ENCODE results near the gene KIF2C.

KIF2C gene

DNA sequence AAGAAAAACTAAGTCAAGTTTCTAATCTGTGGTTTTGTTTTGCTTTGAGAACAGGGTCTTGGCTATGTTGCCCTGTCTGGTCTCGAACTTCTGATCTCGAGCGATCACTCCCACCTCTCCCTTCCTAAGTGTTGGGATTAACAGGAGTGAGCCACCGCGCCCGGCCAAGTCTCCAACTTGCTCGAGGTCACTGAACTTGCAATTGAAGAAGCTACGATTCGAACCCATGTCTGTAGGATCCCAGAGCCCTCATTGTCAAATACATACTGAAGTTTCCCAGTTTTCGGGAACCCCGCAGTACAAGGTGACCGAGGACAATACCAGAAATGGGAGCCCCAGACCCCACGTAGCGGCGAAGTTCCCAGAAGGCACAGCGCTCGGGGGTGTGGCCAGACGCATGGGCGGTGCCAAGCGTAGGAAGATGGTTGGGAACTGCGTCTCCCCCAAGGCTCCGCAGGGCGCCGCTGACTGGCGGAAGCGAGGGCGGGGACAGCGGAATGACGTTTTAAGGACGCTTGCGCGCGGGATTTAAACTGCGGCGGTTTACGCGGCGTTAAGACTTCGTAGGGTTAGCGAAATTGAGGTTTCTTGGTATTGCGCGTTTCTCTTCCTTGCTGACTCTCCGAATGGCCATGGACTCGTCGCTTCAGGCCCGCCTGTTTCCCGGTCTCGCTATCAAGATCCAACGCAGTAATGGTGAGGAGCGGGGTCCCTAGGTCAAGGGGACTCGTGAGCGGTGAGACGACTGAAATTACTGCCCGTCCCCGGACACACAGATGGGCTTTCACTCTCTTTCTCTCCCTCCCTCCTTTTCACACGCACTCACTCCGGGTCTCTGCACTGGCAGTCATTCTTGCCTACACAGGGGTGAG is at the start of gene KIF2C:
Gene KIF2C, plus strand, starts transcription at position 531 of the 872 bp plus-strand sequence. Its CDS starts 96 bp downstream, at position 627.
- DNase-seq (ENCODE audit: low read depth, low spot score) = peak; percentile 78
- ChIA-PET POLR2A (no interaction called here), CTCF (interaction anchor here (0.6 to 3.3 kb wide), 3 partner anchors 8 to 12 kb away, joined by 3 to 24 read pairs (median 5); partner anchors contain the start of gene RNU5D-1)
- peak within 1 kb of the TSS; percentile 92 for H3K4me3 ChIP-seq (ENCODE audit: low read depth, low read length)
- TF ChIP-seq, protein P1, sequence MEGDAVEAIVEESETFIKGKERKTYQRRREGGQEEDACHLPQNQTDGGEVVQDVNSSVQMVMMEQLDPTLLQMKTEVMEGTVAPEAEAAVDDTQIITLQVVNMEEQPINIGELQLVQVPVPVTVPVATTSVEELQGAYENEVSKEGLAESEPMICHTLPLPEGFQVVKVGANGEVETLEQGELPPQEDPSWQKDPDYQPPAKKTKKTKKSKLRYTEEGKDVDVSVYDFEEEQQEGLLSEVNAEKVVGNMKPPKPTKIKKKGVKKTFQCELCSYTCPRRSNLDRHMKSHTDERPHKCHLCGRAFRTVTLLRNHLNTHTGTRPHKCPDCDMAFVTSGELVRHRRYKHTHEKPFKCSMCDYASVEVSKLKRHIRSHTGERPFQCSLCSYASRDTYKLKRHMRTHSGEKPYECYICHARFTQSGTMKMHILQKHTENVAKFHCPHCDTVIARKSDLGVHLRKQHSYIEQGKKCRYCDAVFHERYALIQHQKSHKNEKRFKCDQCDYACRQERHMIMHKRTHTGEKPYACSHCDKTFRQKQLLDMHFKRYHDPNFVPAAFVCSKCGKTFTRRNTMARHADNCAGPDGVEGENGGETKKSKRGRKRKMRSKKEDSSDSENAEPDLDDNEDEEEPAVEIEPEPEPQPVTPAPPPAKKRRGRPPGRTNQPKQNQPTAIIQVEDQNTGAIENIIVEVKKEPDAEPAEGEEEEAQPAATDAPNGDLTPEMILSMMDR (IDR thresholded peaks at IDR 0.05; ENCODE audit: insufficient read depth, low read length, missing control alignments) = no peak

DNA sequence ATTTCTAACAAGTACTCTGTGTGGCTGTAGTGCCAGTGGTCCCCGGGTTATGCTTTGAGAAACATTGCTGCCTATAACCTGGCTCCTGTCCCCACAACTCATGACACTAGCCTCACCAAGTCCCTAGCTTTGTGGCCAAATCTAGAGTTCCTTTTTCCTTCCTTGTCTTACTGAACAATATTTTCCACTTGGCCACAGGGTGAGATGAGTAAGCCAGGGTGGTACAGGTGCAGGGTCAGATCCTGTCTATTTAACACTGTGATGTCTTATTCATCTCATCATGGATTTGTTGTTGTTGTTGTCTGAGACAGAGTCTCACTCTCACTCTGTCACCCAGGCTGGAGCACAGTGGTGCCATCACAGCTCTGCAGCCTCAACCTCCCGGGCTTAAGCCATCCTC is 46.5 kb upstream of the KIF2C start:
- H3K4me3 ChIP-seq (ENCODE audit: low read depth, low read length) = no peak overlapping the region
- TF ChIP-seq, protein P1 (IDR thresholded peaks at IDR 0.05; ENCODE audit: insufficient read depth, low read length, missing control alignments) = no peak
- ChIA-PET CTCF (interaction anchor here (1.2 kb wide), 1 partner anchor 20 kb away, joined by 3 read pairs; no protein-coding TSS in a partner anchor), POLR2A (no interaction called here)
- DNase-seq (ENCODE audit: low read depth, low spot score) = no peak

DNA sequence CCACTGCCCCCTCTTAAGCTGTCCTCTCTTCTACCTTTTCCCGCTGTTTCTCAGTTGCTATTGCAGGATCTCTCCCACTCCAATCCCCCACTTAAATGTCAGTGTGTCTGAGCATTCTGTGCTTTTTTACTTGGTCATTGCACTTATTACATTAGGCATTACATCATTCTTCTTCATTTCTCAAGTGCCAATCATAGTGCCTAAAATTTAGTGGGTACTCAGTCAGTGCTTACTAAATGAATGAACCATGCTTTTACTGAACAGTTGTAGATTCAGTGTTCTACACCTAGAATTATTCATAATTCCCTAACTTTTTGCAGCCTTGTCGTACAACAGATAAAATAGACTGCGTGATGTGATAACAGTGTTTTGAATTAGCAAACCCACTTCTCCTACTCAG is 45.7 kb upstream of the KIF2C start:
- CTCF ChIA-PET = interaction anchor here (1.2 kb wide), 1 partner anchor 19 kb away, joined by 3 read pairs; no protein-coding TSS in a partner anchor
- H3K4me3 ChIP-seq (ENCODE audit: low read depth, low read length) = no peak overlapping the region
- TF ChIP-seq, protein P1 (IDR thresholded peaks at IDR 0.05; ENCODE audit: insufficient read depth, low read length, missing control alignments) = no peak
- POLR2A ChIA-PET = no interaction called here
- DNase-seq (ENCODE audit: low read depth, low spot score) = no peak

DNA sequence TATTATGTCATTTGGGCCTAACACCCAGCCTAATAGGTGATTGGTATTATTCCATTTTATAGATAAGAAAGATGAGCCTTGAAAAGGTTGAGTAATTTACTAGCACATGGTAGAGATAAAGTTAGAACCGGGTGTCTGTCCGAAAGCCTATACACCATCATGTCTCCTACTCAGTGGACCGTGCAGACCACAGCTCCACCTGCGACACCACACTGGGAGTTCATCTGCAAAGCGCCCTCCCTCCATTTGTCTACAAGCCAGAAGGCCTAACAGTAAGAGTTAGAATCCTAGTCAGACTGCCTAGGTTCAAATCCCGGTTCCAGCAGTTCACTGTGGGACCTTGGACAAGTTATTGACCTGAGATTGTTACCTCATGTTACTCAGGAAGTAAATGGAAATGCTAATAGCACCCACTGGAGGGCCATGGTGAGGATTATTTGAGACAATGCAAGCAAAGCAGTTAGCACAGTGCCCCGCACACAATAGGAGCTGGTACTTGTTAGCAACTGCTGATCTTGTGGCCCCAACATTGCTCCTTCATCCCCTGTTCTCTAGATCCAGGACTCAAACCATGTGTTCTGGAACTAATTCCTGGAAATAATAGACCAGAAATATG is 44.7 kb upstream of the KIF2C start:
- no peak for DNase-seq (ENCODE audit: low read depth, low spot score)
- TF ChIP-seq, protein P1 (IDR thresholded peaks at IDR 0.05; ENCODE audit: insufficient read depth, low read length, missing control alignments) = no peak
- no peak overlapping the region for H3K4me3 ChIP-seq (ENCODE audit: low read depth, low read length)
- ChIA-PET CTCF (interaction anchor here (1.0 to 1.5 kb wide), 2 partner anchors 14 to 34 kb away, joined by 3 to 5 read pairs; no protein-coding TSS in a partner anchor), POLR2A (no interaction called here)

DNA sequence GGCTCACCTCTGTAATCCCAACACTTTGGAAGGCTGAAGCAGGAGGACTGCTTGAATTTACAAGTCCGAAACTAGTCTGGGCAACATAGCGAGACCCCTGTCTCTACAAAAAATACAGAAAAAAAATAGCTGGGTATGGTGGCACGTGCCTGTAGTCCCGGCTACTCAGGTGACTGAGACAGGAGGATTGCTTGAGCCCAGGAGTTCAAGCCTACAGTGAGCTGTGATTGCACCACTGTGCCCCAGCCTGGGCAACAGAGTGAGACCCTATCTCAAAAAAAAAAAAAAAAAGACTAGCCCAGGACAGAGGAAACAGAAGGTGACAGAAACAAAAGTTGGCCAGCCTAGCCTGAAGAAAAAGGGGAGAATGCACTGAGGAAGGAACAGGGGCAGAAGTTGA is 44.0 kb upstream of the KIF2C start:
- TF ChIP-seq, protein P1 (IDR thresholded peaks at IDR 0.05; ENCODE audit: insufficient read depth, low read length, missing control alignments) = no peak
- no peak for DNase-seq (ENCODE audit: low read depth, low spot score)
- ChIA-PET POLR2A (no interaction called here), CTCF (interaction anchor here (1.0 to 1.6 kb wide), 3 partner anchors 12 to 33 kb away, joined by 3 to 6 read pairs (median 5); no protein-coding TSS in a partner anchor)
- H3K4me3 ChIP-seq (ENCODE audit: low read depth, low read length) = no peak overlapping the region

DNA sequence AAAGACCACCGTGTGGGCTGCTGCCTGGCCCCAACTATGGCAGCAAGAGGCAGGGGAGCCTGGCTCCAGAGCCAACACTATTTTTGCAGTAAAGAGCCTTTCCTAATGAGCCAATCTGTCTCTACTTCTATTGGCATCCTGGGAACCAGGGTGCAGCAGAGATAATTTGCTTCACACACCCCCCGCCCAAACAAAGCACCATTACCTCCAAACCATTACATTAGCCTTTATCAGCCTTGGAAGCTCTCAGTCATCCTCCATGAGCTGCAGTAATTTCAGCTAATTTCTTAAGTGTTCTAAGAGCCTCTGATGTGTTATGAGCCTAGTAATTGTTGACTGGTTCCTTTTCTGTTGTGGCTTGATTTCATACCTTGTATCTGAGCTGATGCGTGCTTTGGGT is 43.5 kb upstream of the KIF2C start:
- POLR2A ChIA-PET = no interaction called here
- CTCF ChIA-PET = interaction anchor here (0.6 to 2.1 kb wide), 9 partner anchors 12 to 1327 kb away, joined by 3 to 6 read pairs (median 5); no protein-coding TSS in a partner anchor
- DNase-seq (ENCODE audit: low read depth, low spot score) = no peak
- TF ChIP-seq, protein P1 (IDR thresholded peaks at IDR 0.05; ENCODE audit: insufficient read depth, low read length, missing control alignments) = no peak
- H3K4me3 ChIP-seq (ENCODE audit: low read depth, low read length) = no peak overlapping the region
